SK-N-SH treated with all-trans-retinoic acid at 6 μM for 48 hours (cell line): ENCODE data around the gene AAMP.
A peak's percentile ranks its signal among the peaks of the same experiment; 100 is the strongest.

ENCODE experiments used
- ATAC-seq: fragments of 200-7000 bp; cut with Tn5 transposase; 3 replicates; pipeline ENCODE4 v1.9.1; 2020; ENCODE audit warnings: mild to moderate bottlenecking, moderate library complexity
- ARNTL ChIP-seq: fragments of 450-650 bp; formaldehyde crosslinking; IDR thresholded peaks from 2 replicates; pipeline ENCODE4 v1.5.0; 2020; ENCODE audit warnings: low read depth, mild to moderate bottlenecking, moderate library complexity, borderline replicate concordance
- BACH2 ChIP-seq: fragments of 250-450 bp; sonication (Bioruptor Pico); IDR thresholded peaks from 2 replicates; pipeline ENCODE4 v1.9.0; 2021; ENCODE audit warnings: mild to moderate bottlenecking, borderline replicate concordance
- ESRRG ChIP-seq: fragments of 250-450 bp; sonication (Bioruptor Pico); IDR thresholded peaks from 2 replicates; pipeline ENCODE4 v1.6.1; 2021; ENCODE audit warnings: mild to moderate bottlenecking
- ISL1 ChIP-seq: fragments of 250-450 bp; sonication (Bioruptor Pico); IDR thresholded peaks from 2 replicates; pipeline ENCODE4 v2.1.2; 2022; ENCODE audit warnings: mild to moderate bottlenecking, moderate library complexity
- OSR1 ChIP-seq: fragments of 250-450 bp; sonication (Bioruptor Pico); IDR thresholded peaks from 2 replicates; pipeline ENCODE4 v1.8.0; 2022; ENCODE audit warnings: moderate library complexity, mild to moderate bottlenecking, inconsistent platforms
- SNAI2 ChIP-seq: fragments of 250-450 bp; sonication (Bioruptor Pico); IDR thresholded peaks from 2 replicates; pipeline ENCODE4 v1.5.0; 2020; ENCODE audit warnings: mild to moderate bottlenecking, moderate library complexity
- TCF4 ChIP-seq: fragments of 250-450 bp; sonication (Bioruptor Pico); IDR thresholded peaks from 2 replicates; pipeline ENCODE4 v1.8.0; 2021; ENCODE audit warnings: mild to moderate bottlenecking, moderate library complexity, borderline replicate concordance
- ZC3H10 ChIP-seq: fragments of 250-450 bp; sonication (Bioruptor Pico); IDR thresholded peaks from 2 replicates; pipeline ENCODE4 v1.5.1; 2021; ENCODE audit warnings: mild to moderate bottlenecking, moderate library complexity
- ZFP3 ChIP-seq: fragments of 250-450 bp; sonication (Bioruptor Pico); IDR thresholded peaks from 2 replicates; pipeline ENCODE4 v1.5.0; 2020; ENCODE audit warnings: mild to moderate bottlenecking, moderate library complexity
- ZFP30 ChIP-seq: fragments of 450-650 bp; formaldehyde crosslinking; IDR thresholded peaks from 2 replicates; pipeline ENCODE4 v1.5.0; 2022; ENCODE audit warnings: mild to moderate bottlenecking, moderate library complexity
- ZNF70 ChIP-seq: fragments of 450-650 bp; formaldehyde crosslinking; IDR thresholded peaks from 2 replicates; pipeline ENCODE4 v1.5.0; 2020; ENCODE audit warnings: mild to moderate bottlenecking, moderate library complexity
- ZNF8 ChIP-seq: fragments of 450-650 bp; formaldehyde crosslinking; IDR thresholded peaks from 2 replicates; pipeline ENCODE4 v1.5.0; 2020; ENCODE audit warnings: mild to moderate bottlenecking, moderate library complexity
- TF ChIP-seq, protein P1 (sequence below): fragments of 250-450 bp; sonication (Bioruptor Pico); IDR thresholded peaks from 2 replicates; pipeline ENCODE4 v1.5.1; 2021; ENCODE audit warnings: mild to moderate bottlenecking, moderate library complexity
- TF ChIP-seq, protein P2 (sequence below): fragments of 250-450 bp; sonication (Bioruptor Pico); IDR thresholded peaks from 2 replicates; pipeline ENCODE4 v1.5.1; 2020; ENCODE audit warnings: low read depth, mild to moderate bottlenecking, moderate library complexity

AAMP gene

DNA sequence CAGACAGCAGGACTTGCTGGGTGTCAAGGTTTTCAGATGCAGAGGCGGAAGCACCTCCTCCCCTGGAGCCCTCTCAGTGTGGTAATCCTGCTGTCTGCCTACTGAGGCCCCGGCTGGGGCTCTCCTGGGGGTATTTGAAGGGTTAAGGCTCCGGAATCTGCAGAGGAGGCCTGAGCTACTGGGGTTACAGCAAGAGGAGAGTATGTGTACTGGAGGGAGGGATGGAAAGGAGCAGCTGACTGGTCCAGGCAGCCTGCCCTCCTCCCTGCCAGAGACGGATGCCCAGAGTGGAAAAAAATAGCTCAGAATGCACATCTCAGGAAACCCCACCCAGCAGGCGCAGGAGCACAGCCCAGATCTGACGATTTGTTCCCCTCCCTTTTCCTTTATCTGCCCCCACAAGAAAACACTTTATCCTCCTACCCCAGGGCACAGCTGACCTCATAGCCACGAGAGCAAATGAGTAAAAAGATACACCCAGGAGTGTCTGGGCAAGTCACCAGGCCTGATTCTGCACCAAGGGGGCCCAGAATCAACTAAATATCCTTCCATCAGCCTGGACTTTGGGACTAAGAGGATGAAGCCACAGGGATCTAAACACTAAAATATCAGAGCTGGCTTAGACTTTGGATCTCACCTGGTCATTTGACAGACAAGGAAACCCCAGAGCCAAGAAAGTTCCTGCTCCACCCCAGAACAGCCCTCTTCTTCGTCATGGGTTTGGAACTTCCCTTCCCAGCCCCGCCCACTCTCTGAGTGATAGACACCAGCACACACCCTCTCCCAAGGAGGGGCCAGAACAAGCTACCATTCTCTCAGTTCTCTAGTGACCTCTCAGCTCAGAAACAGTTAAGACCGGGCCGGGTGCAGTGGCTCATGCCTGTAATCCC, 16.9 kb upstream of the AAMP start:
- TF ChIP-seq ZFP30 (CRISPR knock-in tag): peak; percentile 74
- no peak for TF ChIP-seq ZFP3 (CRISPR knock-in tag)
- TF ChIP-seq, all 23 proteins: peak for 1

DNA sequence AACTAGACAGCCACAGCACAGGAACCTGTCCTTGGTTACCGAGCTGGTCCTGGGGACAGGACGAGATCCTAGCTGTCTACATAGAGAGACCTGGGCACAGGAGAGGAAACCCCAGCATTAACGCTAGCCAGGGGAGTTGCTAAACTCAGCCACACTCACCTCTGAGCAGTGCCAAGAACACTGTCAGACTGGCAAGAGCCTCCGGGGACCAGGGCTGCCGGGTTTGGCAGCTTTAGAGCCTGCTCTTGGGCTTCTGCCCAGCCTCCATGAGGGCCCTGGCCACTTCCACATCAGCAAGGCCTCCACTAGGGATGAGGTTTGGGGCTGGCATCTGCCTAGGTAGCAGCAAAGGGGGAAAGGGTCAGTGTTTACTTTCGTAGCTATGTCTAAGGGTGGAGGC, 15.7 kb upstream of the AAMP start:
- no peak for ATAC-seq
- TF ChIP-seq ZFP3 (CRISPR knock-in tag) (no peak), ZFP30 (CRISPR knock-in tag) (no peak), OSR1 (CRISPR knock-in tag) (no peak), ZC3H10 (CRISPR knock-in tag) (no peak), ESRRG (CRISPR knock-in tag) (no peak)

More for the DNA sequence above, 16.9 kb upstream of the AAMP start:
- peak; percentile 92 for ATAC-seq

DNA sequence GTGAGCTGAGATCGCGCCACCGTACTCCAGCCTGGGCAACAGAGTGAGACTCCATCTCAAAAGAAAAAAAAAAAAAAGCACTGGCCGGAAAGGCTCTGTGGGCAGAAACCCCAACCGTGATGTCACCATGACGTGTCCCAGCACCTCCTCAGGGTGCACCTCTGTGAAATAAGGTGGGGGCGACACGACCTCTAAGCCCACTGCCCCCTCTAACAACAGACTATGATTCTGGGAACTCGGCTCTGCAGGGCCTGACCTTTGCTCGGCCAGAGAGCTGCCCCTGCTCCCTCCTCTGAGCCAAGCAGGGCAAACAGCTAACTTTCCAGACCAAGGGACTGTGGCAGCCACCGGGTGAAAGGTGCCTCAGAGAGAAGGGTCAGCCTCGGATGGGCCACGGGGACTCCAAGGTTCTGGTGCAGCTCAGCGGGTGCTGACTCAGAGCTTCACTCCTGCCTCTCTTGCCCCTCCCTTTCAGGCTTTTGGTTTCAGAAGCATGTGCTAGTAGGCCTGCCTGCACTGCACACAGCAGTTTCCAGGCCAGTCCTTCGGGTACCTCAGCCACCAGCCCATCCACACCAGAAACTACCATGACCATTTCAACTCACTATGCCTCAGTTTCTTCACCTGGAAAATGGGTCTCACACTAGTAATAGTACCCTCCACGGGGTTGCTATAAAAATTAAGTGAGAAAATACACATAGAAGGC, 14.3 kb upstream of the AAMP start:
- no peak for TF ChIP-seq TCF4 (CRISPR knock-in tag)
- TF ChIP-seq BACH2: no peak
- ATAC-seq: no peak

DNA sequence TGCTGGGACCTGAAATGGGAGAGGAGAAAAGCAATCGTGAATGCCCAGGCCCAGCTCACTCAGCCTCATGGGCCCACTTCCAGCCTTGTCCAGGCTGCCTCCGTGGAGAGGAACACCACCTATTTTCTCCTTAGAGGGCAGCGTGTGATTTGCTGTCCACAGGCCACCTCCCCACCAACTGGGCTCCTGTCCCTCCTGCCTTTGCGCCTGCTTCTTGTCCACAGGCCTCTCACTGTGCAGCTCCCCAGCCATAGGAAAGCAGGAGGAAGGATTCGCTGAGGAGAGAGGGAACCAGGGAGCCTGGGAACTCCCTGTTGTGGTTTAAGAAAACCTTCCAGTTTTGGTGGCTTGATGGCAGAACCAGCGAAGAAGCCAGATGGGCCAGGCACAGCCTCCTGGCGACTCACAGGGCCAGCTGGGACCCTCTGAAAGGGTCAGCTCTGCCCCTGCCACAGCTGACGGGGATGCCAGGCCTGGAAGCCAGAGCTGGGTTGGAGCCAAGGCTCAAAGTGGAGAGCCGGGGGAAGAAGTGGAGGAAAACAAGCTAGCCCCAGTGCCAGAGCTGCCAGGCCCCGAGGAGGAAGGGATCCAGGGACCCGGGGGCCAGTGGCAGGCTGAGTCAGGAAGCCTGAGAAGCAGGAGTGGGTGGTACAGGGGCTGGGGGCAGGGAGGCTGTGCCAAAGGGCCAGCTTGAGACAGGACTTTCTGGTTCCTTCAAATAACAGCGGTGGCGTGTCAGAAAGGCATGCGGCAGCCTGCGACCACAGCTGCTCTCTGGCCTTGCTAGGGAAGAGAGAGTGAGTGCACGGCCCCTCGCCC, 12.4 kb upstream of the AAMP start:
- ATAC-seq: no peak
- TF ChIP-seq ESRRG (CRISPR knock-in tag) (no peak), ISL1 (CRISPR knock-in tag) (no peak), ZC3H10 (CRISPR knock-in tag) (no peak), OSR1 (CRISPR knock-in tag) (no peak)
- TF ChIP-seq, protein P1, sequence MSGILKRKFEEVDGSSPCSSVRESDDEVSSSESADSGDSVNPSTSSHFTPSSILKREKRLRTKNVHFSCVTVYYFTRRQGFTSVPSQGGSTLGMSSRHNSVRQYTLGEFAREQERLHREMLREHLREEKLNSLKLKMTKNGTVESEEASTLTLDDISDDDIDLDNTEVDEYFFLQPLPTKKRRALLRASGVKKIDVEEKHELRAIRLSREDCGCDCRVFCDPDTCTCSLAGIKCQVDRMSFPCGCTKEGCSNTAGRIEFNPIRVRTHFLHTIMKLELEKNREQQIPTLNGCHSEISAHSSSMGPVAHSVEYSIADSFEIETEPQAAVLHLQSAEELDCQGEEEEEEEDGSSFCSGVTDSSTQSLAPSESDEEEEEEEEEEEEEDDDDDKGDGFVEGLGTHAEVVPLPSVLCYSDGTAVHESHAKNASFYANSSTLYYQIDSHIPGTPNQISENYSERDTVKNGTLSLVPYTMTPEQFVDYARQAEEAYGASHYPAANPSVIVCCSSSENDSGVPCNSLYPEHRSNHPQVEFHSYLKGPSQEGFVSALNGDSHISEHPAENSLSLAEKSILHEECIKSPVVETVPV (CRISPR knock-in tag): no peak
- TF ChIP-seq, protein P2, sequence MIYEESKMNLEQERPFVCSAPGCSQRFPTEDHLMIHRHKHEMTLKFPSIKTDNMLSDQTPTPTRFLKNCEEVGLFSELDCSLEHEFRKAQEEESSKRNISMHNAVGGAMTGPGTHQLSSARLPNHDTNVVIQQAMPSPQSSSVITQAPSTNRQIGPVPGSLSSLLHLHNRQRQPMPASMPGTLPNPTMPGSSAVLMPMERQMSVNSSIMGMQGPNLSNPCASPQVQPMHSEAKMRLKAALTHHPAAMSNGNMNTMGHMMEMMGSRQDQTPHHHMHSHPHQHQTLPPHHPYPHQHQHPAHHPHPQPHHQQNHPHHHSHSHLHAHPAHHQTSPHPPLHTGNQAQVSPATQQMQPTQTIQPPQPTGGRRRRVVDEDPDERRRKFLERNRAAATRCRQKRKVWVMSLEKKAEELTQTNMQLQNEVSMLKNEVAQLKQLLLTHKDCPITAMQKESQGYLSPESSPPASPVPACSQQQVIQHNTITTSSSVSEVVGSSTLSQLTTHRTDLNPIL (CRISPR knock-in tag): no peak

DNA sequence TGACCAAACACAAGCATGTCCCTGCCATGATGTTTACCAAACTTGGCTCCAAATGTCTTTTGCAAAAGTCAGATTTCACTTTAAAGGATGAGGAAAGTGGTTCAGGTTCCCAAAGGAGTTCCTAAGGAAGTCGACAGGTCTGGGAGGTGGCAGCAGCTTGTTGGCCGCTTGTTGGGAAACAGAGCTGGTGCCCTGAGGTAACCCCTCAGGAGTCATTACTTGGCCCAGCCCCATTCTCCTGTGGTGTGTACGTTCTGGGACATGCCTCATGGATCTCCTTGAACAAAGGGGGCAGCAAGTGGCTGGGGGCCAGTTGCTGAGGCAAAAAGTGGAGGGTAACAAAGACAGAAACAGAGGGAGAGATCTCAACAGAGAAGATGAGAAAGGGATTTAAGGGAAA, 11.5 kb upstream of the AAMP start:
- no peak for TF ChIP-seq ZC3H10 (CRISPR knock-in tag)
- TF ChIP-seq ZFP3 (CRISPR knock-in tag): no peak
- TF ChIP-seq SNAI2 (CRISPR knock-in tag): no peak
- TF ChIP-seq OSR1 (CRISPR knock-in tag): no peak
- TF ChIP-seq TCF4 (CRISPR knock-in tag): no peak
- TF ChIP-seq ARNTL (CRISPR knock-in tag): no peak
- no peak for TF ChIP-seq ZNF8
- ATAC-seq: no peak

DNA sequence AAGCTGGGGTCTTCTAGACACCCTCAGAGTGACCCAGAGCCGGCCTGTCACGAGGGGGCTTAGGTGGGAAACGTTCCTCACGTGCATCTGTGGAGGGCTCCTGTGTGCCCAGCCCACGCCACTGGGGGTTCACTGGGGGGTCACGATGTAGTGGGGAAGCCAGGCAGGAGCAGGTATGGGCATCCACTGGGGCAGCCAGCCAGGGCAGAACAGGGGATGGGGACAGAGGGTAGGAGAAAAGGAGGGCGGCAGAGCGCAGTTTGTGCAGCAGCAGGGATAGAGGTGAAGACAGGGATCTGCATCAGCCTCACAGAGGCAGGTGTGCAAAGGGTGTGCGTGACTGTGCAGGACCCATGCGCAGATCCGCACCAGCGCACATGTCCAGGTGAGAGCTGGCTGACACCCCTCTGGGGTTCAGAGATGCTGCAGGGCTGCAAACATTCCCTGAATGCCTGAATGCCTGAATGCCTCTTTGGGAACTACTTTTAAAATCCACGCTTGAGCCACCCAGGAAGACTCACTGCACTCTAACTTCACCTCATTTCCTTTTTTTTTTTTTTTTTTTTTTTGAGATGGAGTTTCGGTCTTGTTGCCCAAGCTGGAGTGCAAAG, 10.4 kb upstream of the AAMP start:
- no peak for ATAC-seq
- TF ChIP-seq ZNF70 (CRISPR knock-in tag) (no peak), ZC3H10 (CRISPR knock-in tag) (no peak), BACH2 (no peak), OSR1 (CRISPR knock-in tag) (no peak), ZFP3 (CRISPR knock-in tag) (no peak), ARNTL (CRISPR knock-in tag) (no peak), TCF4 (CRISPR knock-in tag) (no peak), ZFP30 (CRISPR knock-in tag) (no peak)
- TF ChIP-seq, protein P2 (CRISPR knock-in tag): no peak
- TF ChIP-seq, protein P1 (CRISPR knock-in tag): no peak
- TF ChIP-seq, all 23 proteins: peak for 0
